ENCODE measurements around the gene SYNE1. TPM values are rescaled to one million over a fixed set of nuclear protein-coding genes. Genes with fewer than 3 reads are reported as not detected.
"Not testable (repeated sequence)": the region's sequence is repeated elsewhere in the genome, so short reads cannot be mapped to it uniquely, and the experiment has no call there.

The SYNE1 gene
- total RNA-seq, 2 experiments from 2014 or later = 21.5 to 24.4 TPM

- ChIA-PET POLR2A (no interaction called here), CTCF (no interaction called here)
These were observed 64.6 kb downstream of the SYNE1 start for GRCh38 chr6:152572338-152573088.

- CTCF ChIA-PET = no interaction called here
- POLR2A ChIA-PET = no interaction called here
These were observed 65.2 kb downstream of the SYNE1 start for GRCh38 chr6:152571943-152572337.

- CTCF ChIA-PET = no interaction called here
- POLR2A ChIA-PET = no interaction called here
These were observed 66.1 kb downstream of the SYNE1 start for GRCh38 chr6:152571089-152571488.

GRCh38 chr6:152566103-152566875, 70.9 kb downstream of the SYNE1 start:
- ChIA-PET POLR2A (no interaction called here), CTCF (no interaction called here)

GRCh38 chr6:152563177-152563576, 74.0 kb downstream of the SYNE1 start:
- POLR2A ChIA-PET = no interaction called here
- CTCF ChIA-PET = no interaction called here

GRCh38 chr6:152558798-152559197, 78.4 kb downstream of the SYNE1 start:
- CTCF ChIA-PET, POLR2A ChIA-PET: not testable (repeated sequence)

GRCh38 chr6:152557502-152557901, 79.7 kb downstream of the SYNE1 start:
- POLR2A ChIA-PET = no interaction called here
- CTCF ChIA-PET = no interaction called here

- ChIA-PET POLR2A (no interaction called here), CTCF (no interaction called here)
These were observed 82.3 kb downstream of the SYNE1 start for GRCh38 chr6:152554851-152555250.

GRCh38 chr6:152552616-152553209, 84.4 kb downstream of the SYNE1 start:
- ChIA-PET POLR2A (no interaction called here), CTCF (interaction anchor here (0.6 to 1.3 kb wide), 4 partner anchors 78 to 90 kb away, joined by 3 to 4 read pairs (median 3); no protein-coding TSS in a partner anchor)

GRCh38 chr6:152543519-152543918, 93.6 kb downstream of the SYNE1 start:
- POLR2A ChIA-PET = no interaction called here

GRCh38 chr6:152540381-152540780, 96.8 kb downstream of the SYNE1 start:
- POLR2A ChIA-PET = no interaction called here
- CTCF ChIA-PET = no interaction called here

More at GRCh38 chr6:152543519-152543918, 93.6 kb downstream of the SYNE1 start:
- CTCF ChIA-PET = no interaction called here

DNA sequence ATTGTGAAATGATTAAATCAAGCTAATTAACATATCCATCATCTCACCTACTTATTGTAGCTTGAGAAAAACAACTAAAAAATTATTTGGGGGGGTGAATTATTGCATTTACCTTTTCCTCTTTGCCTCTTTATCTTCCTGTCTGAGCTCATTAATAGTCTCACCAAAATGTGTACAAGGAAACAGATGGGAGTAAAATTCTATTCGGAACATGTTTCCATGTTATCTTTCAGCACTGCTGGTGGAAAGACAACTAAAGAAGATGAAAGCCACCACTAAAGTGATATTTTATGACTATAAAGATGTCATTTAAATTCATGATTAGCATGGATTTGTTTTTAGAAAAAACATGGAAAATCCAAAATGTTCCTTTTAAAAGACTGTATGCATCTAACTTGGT, 102.6 kb downstream of the SYNE1 start:
- CTCF ChIA-PET = no interaction called here
- POLR2A ChIA-PET = no interaction called here

- POLR2A ChIA-PET = no interaction called here
These were observed 104.4 kb downstream of the SYNE1 start for GRCh38 chr6:152532556-152533422.

DNA sequence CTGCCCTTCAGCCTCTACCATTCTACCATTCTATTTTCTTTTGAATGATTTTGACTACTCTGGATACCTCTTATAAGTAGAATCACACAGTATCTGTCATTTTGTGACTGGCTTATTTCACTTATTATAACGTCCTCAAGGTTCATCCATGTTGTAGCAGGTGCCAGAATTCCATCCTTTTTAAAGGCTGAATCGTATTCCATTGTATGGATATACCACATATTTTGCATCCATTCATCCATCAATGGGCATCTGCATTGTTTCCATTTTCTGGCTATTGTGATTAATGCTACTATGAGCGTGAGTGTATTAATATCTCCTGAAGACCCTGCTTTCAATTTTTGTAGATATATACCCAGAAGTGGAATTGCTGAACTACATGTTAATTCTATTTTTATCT, 105.5 kb downstream of the SYNE1 start:
- POLR2A ChIA-PET = no interaction called here
- CTCF ChIA-PET = no interaction called here

More at GRCh38 chr6:152532556-152533422, 104.4 kb downstream of the SYNE1 start:
- CTCF ChIA-PET = no interaction called here

DNA sequence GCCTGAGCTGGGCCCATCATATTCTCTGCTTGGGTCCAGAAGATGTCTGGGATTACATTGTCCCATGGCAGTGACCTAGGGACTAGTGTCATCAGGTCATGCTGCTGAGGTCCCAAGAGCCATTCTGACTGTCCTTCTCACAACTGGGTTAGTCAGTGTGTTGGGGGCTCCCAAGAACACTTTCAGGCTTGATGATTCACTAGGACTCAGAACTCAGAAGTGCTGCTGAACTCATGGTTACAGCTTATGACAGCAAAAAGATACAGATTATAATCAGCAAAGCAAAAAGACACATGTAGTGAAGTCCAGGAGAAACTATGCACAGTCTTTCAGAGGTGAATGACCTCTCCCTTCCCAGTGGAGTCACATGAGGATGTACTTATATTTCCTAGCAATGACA, 107.8 kb downstream of the SYNE1 start:
- ChIA-PET POLR2A (no interaction called here), CTCF (no interaction called here)

GRCh38 chr6:152514120-152514519, 123.0 kb downstream of the SYNE1 start:
- POLR2A ChIA-PET = not testable (repeated sequence)

GRCh38 chr6:152509916-152510315, 127.2 kb downstream of the SYNE1 start:
- POLR2A ChIA-PET = no interaction called here
- CTCF ChIA-PET = no interaction called here

More at GRCh38 chr6:152514120-152514519, 123.0 kb downstream of the SYNE1 start:
- CTCF ChIA-PET = not testable (repeated sequence)

DNA sequence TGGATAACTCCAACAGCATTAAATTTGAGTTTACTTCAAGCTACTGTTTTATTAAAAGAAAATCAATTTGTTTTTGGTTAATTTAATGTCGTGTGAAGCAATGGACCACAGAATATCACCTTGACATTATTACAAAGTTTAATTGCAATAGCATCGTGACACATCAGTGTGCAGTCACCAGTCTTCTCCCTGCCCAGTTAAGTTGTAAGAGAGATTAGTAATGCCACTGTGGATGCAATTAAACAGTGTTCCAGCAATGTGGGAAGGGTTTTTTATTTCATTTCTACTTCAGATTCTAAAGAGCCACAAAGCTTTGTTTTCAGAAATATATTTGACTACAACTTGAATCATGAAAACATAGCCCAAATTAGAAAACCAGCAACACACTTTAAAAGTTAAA, 128.7 kb downstream of the SYNE1 start:
- ChIA-PET CTCF (no interaction called here), POLR2A (no interaction called here)

- CTCF ChIA-PET = no interaction called here
These were observed 133.6 kb downstream of the SYNE1 start for GRCh38 chr6:152503546-152503945.

More at GRCh38 chr6:152503546-152503945, 133.6 kb downstream of the SYNE1 start:
- POLR2A ChIA-PET = no interaction called here
